Heart left ventricle (tissue), 13 donors: ENCODE data around the gene STAM.

Experiments used
- POLR2A ChIP-seq, 2 donors: fragments of 450-650 bp; IDR thresholded peaks; one replicate each; pipeline ENCODE4 v1.6.1; 2017; ENCODE audit warnings: antibody characterized with exemption in 2 of 2, mild to moderate bottlenecking in 2 of 2, moderate library complexity in 2 of 2
- TF ChIP-seq, protein P1 (sequence below), 12 donors: fragments of 200-600 bp; sonication (generic) in 4 of 12; IDR thresholded peaks; one replicate each; pipeline versions ENCODE4 v1.5.0 to v1.8.0; 2018 to 2022; ENCODE audit warnings: antibody characterized with exemption in 12 of 12, mild to moderate bottlenecking in 5 of 12
- donor health status: ischemic (EF 13 %, LVEDD 7.1; RV severe dilation, severe dysfunction).
- donor health status: DM: no; HTN: yes; CAD: no.
- donor health status: DM: no; HTN: no; CAD: no.
- donor health status: ischemic (EF 25% LVEDD 6.9; RV normal size, moderate dysfunction).
- donor health status: ischemic (EF 25% LVEDD 5.7; RV mildly dilated, moderate dysfunction).
- donor health status: ischemic (EF 35%, LVEDD 5.7; RV mildly dilated, moderate dysfunction).
- donor health status: nonischemic (EF 11% LVEDD 7.7; RV severe dilation, severe dysfunction).
- donor health status: DM: yes; HTN: yes; CAD: no.
- donor health status: PGD.
- donor health status: ischemic (EF 29% LVEDD 5.4; RV normal size, mild dysfunction).
- donor health status: nonischemic (EF 23%, LVEDD 6.1; RV moderate dilation, normal function).

DNA sequence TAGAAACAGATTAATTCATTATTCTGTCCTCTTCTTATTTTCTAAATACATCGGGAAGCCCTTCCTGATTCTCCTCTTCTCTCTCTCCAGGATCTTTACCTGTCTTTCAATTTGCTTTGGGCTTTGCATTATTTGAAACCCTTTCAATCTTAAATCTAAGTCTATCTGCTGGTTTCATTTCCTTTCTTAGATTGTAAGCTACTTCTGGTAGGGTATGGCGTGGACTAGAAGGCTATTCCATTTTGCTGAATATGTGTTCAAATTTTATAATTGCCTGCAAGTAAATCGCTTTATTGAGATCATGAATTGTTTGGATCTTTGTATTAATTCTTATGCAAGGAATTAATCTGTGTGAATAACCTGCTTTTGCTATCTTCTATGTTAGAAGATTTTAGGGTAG, 11.1 kb downstream of the STAM start:
- TF ChIP-seq, protein P1, sequence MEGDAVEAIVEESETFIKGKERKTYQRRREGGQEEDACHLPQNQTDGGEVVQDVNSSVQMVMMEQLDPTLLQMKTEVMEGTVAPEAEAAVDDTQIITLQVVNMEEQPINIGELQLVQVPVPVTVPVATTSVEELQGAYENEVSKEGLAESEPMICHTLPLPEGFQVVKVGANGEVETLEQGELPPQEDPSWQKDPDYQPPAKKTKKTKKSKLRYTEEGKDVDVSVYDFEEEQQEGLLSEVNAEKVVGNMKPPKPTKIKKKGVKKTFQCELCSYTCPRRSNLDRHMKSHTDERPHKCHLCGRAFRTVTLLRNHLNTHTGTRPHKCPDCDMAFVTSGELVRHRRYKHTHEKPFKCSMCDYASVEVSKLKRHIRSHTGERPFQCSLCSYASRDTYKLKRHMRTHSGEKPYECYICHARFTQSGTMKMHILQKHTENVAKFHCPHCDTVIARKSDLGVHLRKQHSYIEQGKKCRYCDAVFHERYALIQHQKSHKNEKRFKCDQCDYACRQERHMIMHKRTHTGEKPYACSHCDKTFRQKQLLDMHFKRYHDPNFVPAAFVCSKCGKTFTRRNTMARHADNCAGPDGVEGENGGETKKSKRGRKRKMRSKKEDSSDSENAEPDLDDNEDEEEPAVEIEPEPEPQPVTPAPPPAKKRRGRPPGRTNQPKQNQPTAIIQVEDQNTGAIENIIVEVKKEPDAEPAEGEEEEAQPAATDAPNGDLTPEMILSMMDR (IDR thresholded peaks at IDR 0.05): no peak
- TF ChIP-seq POLR2A (IDR thresholded peaks at IDR 0.05): no peak
